ENCODE results near the gene SLC25A28. TPM values are rescaled to one million over a fixed set of nuclear protein-coding genes. Genes with fewer than 3 reads are reported as not detected.
"Not testable (repeated sequence)": the region's sequence is repeated elsewhere in the genome, so short reads cannot be mapped to it uniquely, and the experiment has no call there.

SLC25A28 gene
- total and polyA plus RNA-seq, 9 donors: 23.6 to 38.9 (median 28.9) TPM

GRCh38 chr10:99611326-99611725 lies 8.9 kb downstream of the SLC25A28 start:
- DNase-seq: no peak
- Histone ChIP-seq H3K36me3 (ENCODE audit: control insufficient read depth, insufficient read depth, low read length) (peaks cover 34% of the 10 kb centered on the region), H3K4me3 (ENCODE audit: low read length) (no peak overlapping the region), H3K9me3 (replicated peaks; ENCODE audit: control insufficient read depth, low read depth, low read length) (no peaks in the 10 kb centered on the region), H3K27me3 (ENCODE audit: control insufficient read depth, insufficient read depth, low read length) (no peaks in the 10 kb centered on the region), H3K27ac (ENCODE audit: low read length) (no peak overlapping the region), H3K4me1 (ENCODE audit: control insufficient read depth, insufficient read depth, low read length) (no peaks in the 10 kb centered on the region)
- WGBS (ENCODE audit: insufficient coverage): 68% methylated on average over 2 of the region's 4 CpGs

GRCh38 chr10:99610221-99610620 lies 10.0 kb downstream of the SLC25A28 start:
- WGBS (ENCODE audit: insufficient coverage): 87% methylated on average over 3 of the region's 3 CpGs
- no peak overlapping the region for H3K27ac ChIP-seq (ENCODE audit: low read length)
- peaks cover 34% of the 10 kb centered on the region for H3K36me3 ChIP-seq (ENCODE audit: control insufficient read depth, insufficient read depth, low read length)
- no peak overlapping the region for H3K4me3 ChIP-seq (ENCODE audit: low read length)
- H3K9me3 ChIP-seq (replicated peaks; ENCODE audit: control insufficient read depth, low read depth, low read length): no peaks in the 10 kb centered on the region
- DNase-seq: no peak
- no peaks in the 10 kb centered on the region for H3K27me3 ChIP-seq (ENCODE audit: control insufficient read depth, insufficient read depth, low read length)
- no peaks in the 10 kb centered on the region for H3K4me1 ChIP-seq (ENCODE audit: control insufficient read depth, insufficient read depth, low read length)

GRCh38 chr10:99609186-99609585 lies 11.1 kb downstream of the SLC25A28 start:
- no peak overlapping the region for H3K27ac ChIP-seq (ENCODE audit: low read length)
- 98% methylated on average over 2 of the region's 2 CpGs for WGBS (ENCODE audit: insufficient coverage)
- DNase-seq: no peak
- H3K4me1 ChIP-seq (ENCODE audit: control insufficient read depth, insufficient read depth, low read length): no peaks in the 10 kb centered on the region
- no peaks in the 10 kb centered on the region for H3K9me3 ChIP-seq (replicated peaks; ENCODE audit: control insufficient read depth, low read depth, low read length)
- H3K36me3 ChIP-seq (ENCODE audit: control insufficient read depth, insufficient read depth, low read length): peaks cover 34% of the 10 kb centered on the region
- H3K27me3 ChIP-seq (ENCODE audit: control insufficient read depth, insufficient read depth, low read length): no peaks in the 10 kb centered on the region
- no peak overlapping the region for H3K4me3 ChIP-seq (ENCODE audit: low read length)

- Histone ChIP-seq H3K27me3 (ENCODE audit: control insufficient read depth, insufficient read depth, low read length) (no peaks in the 10 kb centered on the region), H3K36me3 (ENCODE audit: control insufficient read depth, insufficient read depth, low read length) (peaks cover 8% of the 10 kb centered on the region), H3K4me3 (ENCODE audit: low read length) (no peak overlapping the region), H3K9me3 (replicated peaks; ENCODE audit: control insufficient read depth, low read depth, low read length) (no peaks in the 10 kb centered on the region), H3K27ac (ENCODE audit: low read length) (no peak overlapping the region), H3K4me1 (ENCODE audit: control insufficient read depth, insufficient read depth, low read length) (no peaks in the 10 kb centered on the region)
- DNase-seq: no peak
- no CpG with 5 or more reads among the region's 2 CpGs for WGBS (ENCODE audit: insufficient coverage)
Measured at GRCh38 chr10:99605351-99605750, 14.9 kb downstream of the SLC25A28 start.

- peaks cover 2% of the 10 kb centered on the region for H3K27me3 ChIP-seq (ENCODE audit: control insufficient read depth, insufficient read depth, low read length)
- H3K4me3 ChIP-seq (ENCODE audit: low read length): no peak overlapping the region
- no peak for DNase-seq
- peaks cover 3% of the 10 kb centered on the region for H3K36me3 ChIP-seq (ENCODE audit: control insufficient read depth, insufficient read depth, low read length)
- no peaks in the 10 kb centered on the region for H3K4me1 ChIP-seq (ENCODE audit: control insufficient read depth, insufficient read depth, low read length)
- no peaks in the 10 kb centered on the region for H3K9me3 ChIP-seq (replicated peaks; ENCODE audit: control insufficient read depth, low read depth, low read length)
- WGBS (ENCODE audit: insufficient coverage): no CpG with 5 or more reads among the region's 1 CpG
- H3K27ac ChIP-seq (ENCODE audit: low read length): no peak overlapping the region
Measured at GRCh38 chr10:99604862-99605261, 15.4 kb downstream of the SLC25A28 start.

GRCh38 chr10:99598781-99599509 lies 21.3 kb downstream of the SLC25A28 start:
- H3K4me3 ChIP-seq (ENCODE audit: low read length): no peak overlapping the region
- 76% methylated on average over 5 of the region's 8 CpGs for WGBS (ENCODE audit: insufficient coverage)
- no peaks in the 10 kb centered on the region for H3K9me3 ChIP-seq (replicated peaks; ENCODE audit: control insufficient read depth, low read depth, low read length)
- H3K36me3 ChIP-seq (ENCODE audit: control insufficient read depth, insufficient read depth, low read length): no peaks in the 10 kb centered on the region
- H3K27me3 ChIP-seq (ENCODE audit: control insufficient read depth, insufficient read depth, low read length): peaks cover 4% of the 10 kb centered on the region
- H3K27ac ChIP-seq (ENCODE audit: low read length): no peak overlapping the region
- H3K4me1 ChIP-seq (ENCODE audit: control insufficient read depth, insufficient read depth, low read length): peaks cover 10% of the 10 kb centered on the region
- no peak for DNase-seq

DNA sequence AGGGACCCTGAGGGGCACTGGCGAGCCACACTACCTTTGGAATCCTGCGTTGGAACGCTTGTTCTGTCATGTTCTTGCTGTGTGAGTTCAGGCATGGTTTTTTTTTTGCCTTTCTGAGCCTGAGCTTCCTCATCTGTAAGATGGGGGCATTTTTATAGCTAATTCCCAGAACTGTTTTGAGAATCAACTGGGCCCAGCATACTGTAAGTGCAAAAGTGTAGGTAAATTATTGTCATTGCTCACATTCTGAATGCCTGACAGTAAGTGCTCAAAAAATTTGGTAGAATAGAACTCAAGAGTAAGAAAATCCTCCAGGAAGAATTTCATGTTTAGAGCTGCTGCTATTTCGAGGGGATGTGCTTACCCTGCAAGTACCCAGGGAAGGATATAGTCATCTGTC lies 22.2 kb downstream of the SLC25A28 start:
- DNase-seq: no peak
- Histone ChIP-seq H3K4me3 (ENCODE audit: low read length) (no peak overlapping the region), H3K4me1 (ENCODE audit: control insufficient read depth, insufficient read depth, low read length) (peaks cover 10% of the 10 kb centered on the region), H3K36me3 (ENCODE audit: control insufficient read depth, insufficient read depth, low read length) (no peaks in the 10 kb centered on the region), H3K27ac (ENCODE audit: low read length) (no peak overlapping the region), H3K9me3 (replicated peaks; ENCODE audit: control insufficient read depth, low read depth, low read length) (no peaks in the 10 kb centered on the region), H3K27me3 (ENCODE audit: control insufficient read depth, insufficient read depth, low read length) (peaks cover 6% of the 10 kb centered on the region)
- 72% methylated on average over 4 of the region's 4 CpGs for WGBS (ENCODE audit: insufficient coverage)

DNA sequence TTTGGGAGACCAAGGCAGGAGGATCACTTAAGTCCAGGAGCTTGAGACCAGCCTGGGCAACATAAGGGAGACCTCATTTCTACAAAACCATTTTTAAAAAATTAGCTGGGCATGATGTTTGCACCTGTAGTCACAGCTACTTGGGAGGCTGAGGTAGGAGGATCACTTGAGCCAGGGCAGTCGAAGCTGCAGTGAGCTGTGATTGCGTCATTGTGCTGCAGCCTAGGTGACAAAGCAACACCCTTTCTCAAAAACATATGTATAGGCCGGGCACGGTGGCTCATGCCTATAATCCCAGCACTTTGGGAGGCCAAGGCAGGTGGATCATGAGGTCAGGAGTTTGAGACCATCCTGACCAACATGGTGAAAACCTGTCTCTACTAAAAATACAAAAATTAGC lies 23.5 kb downstream of the SLC25A28 start:
- H3K9me3 ChIP-seq (replicated peaks; ENCODE audit: control insufficient read depth, low read depth, low read length): not testable (repeated sequence)
- peak overlapping the region; percentile 55 for H3K27ac ChIP-seq (ENCODE audit: low read length)

DNA sequence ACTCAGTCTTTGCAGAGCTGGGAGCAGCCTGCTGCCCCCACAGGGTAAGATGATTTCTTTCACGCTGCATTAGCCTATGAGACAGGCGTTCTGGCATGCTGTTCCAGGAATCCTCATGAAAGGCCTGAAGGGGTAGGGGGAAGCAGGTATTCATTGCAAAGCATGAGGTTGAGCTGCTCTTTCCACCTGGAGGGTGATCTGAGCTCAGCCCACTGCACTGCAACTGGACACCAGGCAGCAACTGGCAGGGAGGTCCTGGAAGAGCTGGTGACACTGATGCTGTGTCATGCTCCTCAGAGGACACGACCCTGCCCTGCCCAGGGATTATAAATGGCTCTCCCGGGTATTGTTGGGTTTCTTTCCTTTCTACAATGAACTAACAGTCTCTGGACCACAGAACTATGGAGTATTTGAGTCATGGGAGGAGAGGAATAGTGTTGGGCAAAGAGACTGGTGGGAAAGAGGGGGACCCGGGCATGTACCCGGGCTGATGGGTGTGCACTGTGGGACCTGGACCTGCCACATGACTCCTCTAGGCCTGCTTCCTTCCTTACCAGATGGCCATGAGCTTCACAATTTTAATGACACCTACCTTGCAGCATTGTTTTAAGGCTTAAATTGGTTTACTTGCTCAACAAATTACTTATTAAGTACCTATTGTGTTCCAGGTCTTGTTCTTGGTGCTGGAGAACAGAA lies 24.3 kb downstream of the SLC25A28 start:
- no peaks in the 10 kb centered on the region for H3K9me3 ChIP-seq (replicated peaks; ENCODE audit: control insufficient read depth, low read depth, low read length)
- H3K4me3 ChIP-seq (ENCODE audit: low read length): no peak overlapping the region
- WGBS (ENCODE audit: insufficient coverage): 56% methylated on average over 2 of the region's 6 CpGs
- peak; percentile 47 for DNase-seq
- H3K4me1 ChIP-seq (ENCODE audit: control insufficient read depth, insufficient read depth, low read length): peaks cover 10% of the 10 kb centered on the region
- no peaks in the 10 kb centered on the region for H3K36me3 ChIP-seq (ENCODE audit: control insufficient read depth, insufficient read depth, low read length)
- H3K27me3 ChIP-seq (ENCODE audit: control insufficient read depth, insufficient read depth, low read length): peaks cover 6% of the 10 kb centered on the region
- peak overlapping the region; percentile 55 for H3K27ac ChIP-seq (ENCODE audit: low read length)

More for the DNA sequence above, 23.5 kb downstream of the SLC25A28 start:
- WGBS (ENCODE audit: insufficient coverage): 60% methylated on average over 1 of the region's 4 CpGs
- H3K27me3 ChIP-seq (ENCODE audit: control insufficient read depth, insufficient read depth, low read length); DNase-seq; H3K36me3 ChIP-seq (ENCODE audit: control insufficient read depth, insufficient read depth, low read length); H3K4me3 ChIP-seq (ENCODE audit: low read length); H3K4me1 ChIP-seq (ENCODE audit: control insufficient read depth, insufficient read depth, low read length): not testable (repeated sequence)

DNA sequence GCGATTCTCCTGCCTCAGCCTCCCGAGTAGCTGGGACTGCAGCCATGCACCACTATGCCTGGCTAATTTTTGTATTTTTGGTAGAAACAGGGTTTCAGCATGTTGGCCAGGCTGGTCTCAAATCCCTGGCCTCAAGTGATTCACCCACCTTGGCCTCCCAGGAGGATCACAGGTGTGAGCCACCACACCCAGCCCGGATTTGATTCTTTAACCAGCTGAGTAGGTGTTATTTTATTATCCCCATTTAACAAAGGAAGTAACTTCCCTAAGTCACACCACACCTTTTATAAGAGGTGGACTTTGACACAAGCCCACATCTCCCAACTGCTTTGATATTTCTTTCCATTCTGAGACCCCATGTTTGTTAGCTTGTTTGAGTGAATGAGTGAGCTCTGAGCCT lies 25.0 kb downstream of the SLC25A28 start:
- no peaks in the 10 kb centered on the region for H3K9me3 ChIP-seq (replicated peaks; ENCODE audit: control insufficient read depth, low read depth, low read length)
- DNase-seq: no peak
- no CpG with 5 or more reads among the region's 3 CpGs for WGBS (ENCODE audit: insufficient coverage)
- no peaks in the 10 kb centered on the region for H3K36me3 ChIP-seq (ENCODE audit: control insufficient read depth, insufficient read depth, low read length)
- H3K27ac ChIP-seq (ENCODE audit: low read length): peak overlapping the region; percentile 47
- H3K27me3 ChIP-seq (ENCODE audit: control insufficient read depth, insufficient read depth, low read length): peaks cover 6% of the 10 kb centered on the region
- H3K4me3 ChIP-seq (ENCODE audit: low read length): no peak overlapping the region
- H3K4me1 ChIP-seq (ENCODE audit: control insufficient read depth, insufficient read depth, low read length): peaks cover 10% of the 10 kb centered on the region
